Nasal cavity respiratory epithelium epithelial cell of viscerocranial mucosa (primary cell): ENCODE measurements around the gene MEP1A. TPM values are rescaled to one million over a fixed set of nuclear protein-coding genes. Genes with fewer than 3 reads are reported as not detected.

Experiments
- total RNA-seq: library from RNA; depleted of rRNA; stranded (reverse); fragments of >200 nt; gene quantifications from 2 replicates; pipeline ENCODE4 v1.2.3, GENCODE V29; 2014

Gene MEP1A
- total RNA-seq = 0.07 TPM in 1 of 2 replicates, not detected in the other

GRCh38 chr6:46793138-46793537, at the start of gene MEP1A:
Gene MEP1A, plus strand, starts transcription at chr6:46793389. Its CDS starts 10 bp downstream, at chr6:46793399.

GRCh38 chr6:46746696-46747095, 46.5 kb upstream of the MEP1A start, which contains the start of gene ANKRD66:
Gene ANKRD66, plus strand, starts transcription at chr6:46746933. Its CDS starts 5,016 bp downstream, at chr6:46751949.

Other genes with a start within 250 kb of the MEP1A start
- gene CYP39A1, start 140.6 kb upstream of the MEP1A start, total RNA-seq = 6.5 and 8.2 TPM in 2 replicates
- 5.1 and 11.7 TPM in 2 replicates for gene SLC25A27, start 140.4 kb upstream of the MEP1A start, total RNA-seq
- under 0.01 and 0.50 TPM in 2 replicates for gene TDRD6, start 105.5 kb upstream of the MEP1A start, total RNA-seq
- gene PLA2G7, start 58.0 kb upstream of the MEP1A start, total RNA-seq = under 0.01 and 0.28 TPM in 2 replicates
- not detected in 2 replicates for gene ANKRD66, start 46.5 kb upstream of the MEP1A start, total RNA-seq
- gene ADGRF5, start 128.5 kb downstream of the MEP1A start, total RNA-seq = not detected in 2 replicates
- 4.7 and 8.9 TPM in 2 replicates for gene ADGRF1, start 248.9 kb downstream of the MEP1A start, total RNA-seq